HFFc6 (cell line): Measurements from ENCODE around the gene NOL3. TPM values are rescaled to one million over a fixed set of nuclear protein-coding genes. Genes with fewer than 3 reads are reported as not detected.

Source experiments
- DNase-seq: peaks from one replicate; pipeline ENCODE4 v3.0.0-alpha.2; 2018
- H3K27ac Mint-ChIP-seq: 2 replicates; pipeline ENCODE4 v1.8.0; 2020; ENCODE audit warnings: mild to moderate bottlenecking, mixed read lengths
- H3K27me3 Mint-ChIP-seq: 2 replicates; pipeline ENCODE4 v1.8.0; 2021; ENCODE audit warnings: mild to moderate bottlenecking, moderate library complexity, mixed read lengths; ENCODE audit not compliant: insufficient read depth
- H3K36me3 Mint-ChIP-seq: 2 replicates; pipeline ENCODE4 v1.8.0; 2021; ENCODE audit warnings: low read depth, mixed read lengths
- H3K4me1 Mint-ChIP-seq: 2 replicates; pipeline ENCODE4 v1.8.0; 2020; ENCODE audit warnings: low read depth, mixed read lengths
- H3K4me3 Mint-ChIP-seq: 2 replicates; pipeline ENCODE4 v1.8.0; 2020; ENCODE audit warnings: mild to moderate bottlenecking, moderate library complexity, mixed read lengths
- H3K9me3 Mint-ChIP-seq: 2 replicates; pipeline ENCODE4 v1.8.0; 2020; ENCODE audit warnings: mild to moderate bottlenecking, mixed read lengths
- total RNA-seq, 6 experiments: library from RNA; stranded (reverse); fragmentation: NEBNext Ultra II Directional; extraction: Animal tissue kit (Norgen Biotek cat#: 25700); gene quantifications; 2 replicates in 1 of 6; 3 replicates in 5 of 6; pipeline ENCODE4 v1.2.3, GENCODE V29; 2021
- TF ChIP-seq, protein P1 (sequence below): fragments of 200-600 bp; sonication (generic); IDR thresholded peaks from 2 replicates; pipeline ENCODE4 v1.5.0; 2021; ENCODE audit warnings: antibody characterized with exemption, mild to moderate bottlenecking

The NOL3 gene
- total RNA-seq, 6 experiments from 2014 or later: 16.1 to 20.1 (median 17.7) TPM

DNA sequence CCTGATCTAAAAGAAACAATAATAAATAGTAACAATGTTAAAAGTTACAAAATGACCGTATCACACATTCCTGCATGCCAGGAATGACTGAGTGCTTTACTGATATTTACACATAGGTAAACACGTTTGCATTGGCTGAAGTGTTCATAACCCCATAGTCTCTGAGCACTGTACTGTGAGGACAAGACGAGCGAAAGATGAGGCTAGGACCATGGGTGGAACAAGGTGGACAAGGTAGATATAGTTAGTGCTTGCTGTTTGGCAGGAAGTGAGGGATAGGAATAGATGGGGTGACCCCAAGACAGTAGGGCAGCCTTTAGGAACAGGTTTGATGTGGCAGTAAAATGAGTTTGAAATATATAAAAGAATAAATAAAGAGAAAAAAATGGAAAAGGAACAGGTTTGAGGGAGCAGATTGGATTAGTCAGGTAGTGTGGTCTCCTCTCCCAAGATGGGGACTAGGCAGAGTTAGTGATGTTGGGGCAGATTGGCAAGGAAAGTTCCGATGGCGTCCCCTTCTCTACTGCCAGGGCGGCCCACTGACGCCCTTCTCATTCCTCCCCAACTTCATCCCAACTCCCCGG is 21.2 kb downstream of the NOL3 start:
- Mint-ChIP-seq H3K36me3 (peaks cover 30% of the 10 kb centered on the region), H3K9me3 (no peaks in the 10 kb centered on the region), H3K4me1 (peaks cover 45% of the 10 kb centered on the region), H3K27ac (peak overlapping the region; percentile 69; the same call in 1 of the 2 replicates), H3K4me3 (peak overlapping the region; percentile 96), H3K27me3 (peaks cover 4% of the 10 kb centered on the region; the same call in 1 of the 2 replicates)
- no peak for DNase-seq
- TF ChIP-seq, protein P1, sequence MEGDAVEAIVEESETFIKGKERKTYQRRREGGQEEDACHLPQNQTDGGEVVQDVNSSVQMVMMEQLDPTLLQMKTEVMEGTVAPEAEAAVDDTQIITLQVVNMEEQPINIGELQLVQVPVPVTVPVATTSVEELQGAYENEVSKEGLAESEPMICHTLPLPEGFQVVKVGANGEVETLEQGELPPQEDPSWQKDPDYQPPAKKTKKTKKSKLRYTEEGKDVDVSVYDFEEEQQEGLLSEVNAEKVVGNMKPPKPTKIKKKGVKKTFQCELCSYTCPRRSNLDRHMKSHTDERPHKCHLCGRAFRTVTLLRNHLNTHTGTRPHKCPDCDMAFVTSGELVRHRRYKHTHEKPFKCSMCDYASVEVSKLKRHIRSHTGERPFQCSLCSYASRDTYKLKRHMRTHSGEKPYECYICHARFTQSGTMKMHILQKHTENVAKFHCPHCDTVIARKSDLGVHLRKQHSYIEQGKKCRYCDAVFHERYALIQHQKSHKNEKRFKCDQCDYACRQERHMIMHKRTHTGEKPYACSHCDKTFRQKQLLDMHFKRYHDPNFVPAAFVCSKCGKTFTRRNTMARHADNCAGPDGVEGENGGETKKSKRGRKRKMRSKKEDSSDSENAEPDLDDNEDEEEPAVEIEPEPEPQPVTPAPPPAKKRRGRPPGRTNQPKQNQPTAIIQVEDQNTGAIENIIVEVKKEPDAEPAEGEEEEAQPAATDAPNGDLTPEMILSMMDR: no peak

DNA sequence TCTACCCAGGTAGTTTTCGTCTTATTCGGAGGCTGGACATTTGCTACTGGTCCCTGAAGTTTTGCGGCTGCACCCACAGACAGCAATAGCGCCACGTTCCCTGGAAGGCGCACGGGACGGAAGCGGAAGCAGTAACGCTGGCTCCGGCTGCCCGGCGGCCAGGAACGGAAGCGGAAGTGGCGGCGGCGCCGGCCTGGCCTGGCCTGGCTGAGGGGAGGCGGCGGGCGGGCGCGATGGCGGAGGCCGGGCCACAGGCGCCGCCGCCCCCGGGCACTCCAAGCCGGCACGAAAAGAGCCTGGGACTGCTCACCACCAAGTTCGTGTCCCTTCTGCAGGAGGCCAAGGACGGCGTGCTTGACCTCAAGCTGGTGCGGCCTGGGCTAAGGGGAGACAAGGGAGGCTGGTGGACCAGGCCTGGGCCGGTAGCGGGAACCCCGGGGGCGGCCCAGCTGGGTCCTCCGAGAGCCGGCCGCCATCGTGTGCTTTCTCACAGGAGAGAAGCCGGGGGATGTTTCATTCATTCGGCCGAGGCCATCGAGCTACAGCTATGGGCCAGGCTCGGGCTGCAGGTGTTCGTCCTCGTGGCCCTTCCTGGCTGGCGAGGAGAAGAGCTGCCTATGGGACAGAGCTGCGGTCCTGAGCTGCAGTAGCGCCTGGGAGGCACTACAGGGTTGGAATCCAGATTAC is 21.8 kb downstream of the NOL3 start, which contains the start of gene E2F4:
Gene E2F4 (plus strand): TSS at position 161 of the 687 bp plus-strand sequence. CDS start 73 bp downstream, at position 234.
- peak within 1 kb of the TSS; percentile 83 for H3K27ac Mint-ChIP-seq
- no peaks in the 10 kb centered on the region for H3K9me3 Mint-ChIP-seq
- H3K27me3 Mint-ChIP-seq: peaks cover 7% of the 10 kb centered on the region
- peak within 1 kb of the TSS; percentile 96 for H3K4me3 Mint-ChIP-seq
- TF ChIP-seq, protein P1: no peak
- peaks cover 36% of the 10 kb centered on the region for H3K36me3 Mint-ChIP-seq
- peak; percentile 88 for DNase-seq
- peaks cover 46% of the 10 kb centered on the region for H3K4me1 Mint-ChIP-seq

DNA sequence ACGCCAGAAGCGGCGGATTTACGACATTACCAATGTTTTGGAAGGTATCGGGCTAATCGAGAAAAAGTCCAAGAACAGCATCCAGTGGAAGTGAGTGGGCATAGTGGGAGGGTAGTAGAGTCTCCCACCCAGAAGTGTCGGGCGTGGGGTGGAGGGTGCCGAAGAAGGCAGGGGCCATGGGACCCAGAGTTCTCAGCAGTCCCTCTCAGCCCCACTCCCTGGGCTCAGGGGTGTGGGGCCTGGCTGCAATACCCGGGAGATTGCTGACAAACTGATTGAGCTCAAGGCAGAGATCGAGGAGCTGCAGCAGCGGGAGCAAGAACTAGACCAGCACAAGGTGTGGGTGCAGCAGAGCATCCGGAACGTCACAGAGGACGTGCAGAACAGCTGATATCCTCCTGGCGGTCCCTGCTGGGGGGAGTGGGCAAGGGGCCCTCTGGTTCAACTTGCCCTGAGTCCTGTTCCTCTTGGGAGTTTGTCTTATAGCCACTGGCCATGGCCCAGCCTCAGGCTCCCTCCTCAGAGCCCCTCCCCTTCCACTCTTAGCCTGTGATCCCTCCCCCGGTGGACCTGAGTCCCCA is 22.5 kb downstream of the NOL3 start:
- TF ChIP-seq, protein P1: no peak
- peaks cover 7% of the 10 kb centered on the region for H3K27me3 Mint-ChIP-seq
- H3K36me3 Mint-ChIP-seq: peaks cover 36% of the 10 kb centered on the region
- DNase-seq: no peak
- H3K9me3 Mint-ChIP-seq: no peaks in the 10 kb centered on the region
- H3K4me3 Mint-ChIP-seq: peak overlapping the region; percentile 96
- peak overlapping the region; percentile 83 for H3K27ac Mint-ChIP-seq
- peaks cover 46% of the 10 kb centered on the region for H3K4me1 Mint-ChIP-seq

DNA sequence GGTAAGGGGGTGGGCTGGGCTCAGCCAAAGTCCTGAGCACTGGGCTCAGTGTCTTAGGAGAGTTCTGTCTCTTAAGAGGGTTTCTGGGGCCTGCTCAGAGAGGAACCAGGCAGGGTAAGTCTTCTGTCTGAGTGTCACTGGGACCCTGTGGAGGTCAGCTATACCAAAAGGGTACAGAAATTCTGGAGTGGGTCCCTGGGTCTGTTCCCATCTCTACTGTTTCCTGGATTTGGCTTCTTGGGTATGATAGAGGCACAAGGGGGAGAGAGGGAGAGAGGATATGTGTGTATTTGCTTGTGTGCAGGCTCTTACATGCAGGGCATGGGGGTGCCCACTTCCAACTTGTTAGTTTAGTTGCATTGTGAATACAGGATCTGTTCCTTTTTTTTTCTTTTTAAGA is 23.2 kb downstream of the NOL3 start:
- Mint-ChIP-seq H3K4me3 (peak overlapping the region; percentile 96), H3K27ac (peak overlapping the region; percentile 83), H3K36me3 (peaks cover 36% of the 10 kb centered on the region), H3K9me3 (no peaks in the 10 kb centered on the region), H3K4me1 (peaks cover 46% of the 10 kb centered on the region), H3K27me3 (peaks cover 7% of the 10 kb centered on the region)
- TF ChIP-seq, protein P1: no peak
- DNase-seq: no peak

DNA sequence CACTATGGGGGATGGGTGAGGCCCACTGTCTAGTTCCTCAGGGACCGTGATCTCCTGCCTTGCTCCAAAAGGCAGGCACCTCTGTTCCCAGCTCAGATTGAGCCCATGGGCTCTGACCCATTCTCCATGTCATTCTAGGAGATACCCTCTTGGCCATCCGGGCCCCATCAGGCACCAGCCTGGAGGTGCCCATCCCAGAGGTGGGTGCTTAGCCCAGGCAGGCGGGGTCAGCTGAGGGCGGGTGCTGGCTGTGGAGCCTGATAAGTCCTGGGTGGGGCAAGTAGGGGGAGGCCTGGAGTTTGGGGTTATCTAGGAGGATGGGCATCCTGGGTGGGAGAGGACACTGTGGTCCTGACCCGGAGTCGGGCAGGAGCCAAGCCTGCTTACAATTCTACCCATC is 23.9 kb downstream of the NOL3 start:
- H3K27ac Mint-ChIP-seq: peak overlapping the region; percentile 83
- no peaks in the 10 kb centered on the region for H3K9me3 Mint-ChIP-seq
- peaks cover 7% of the 10 kb centered on the region for H3K27me3 Mint-ChIP-seq
- DNase-seq: no peak
- TF ChIP-seq, protein P1: no peak
- H3K36me3 Mint-ChIP-seq: peaks cover 36% of the 10 kb centered on the region
- H3K4me3 Mint-ChIP-seq: peak overlapping the region; percentile 96
- peaks cover 46% of the 10 kb centered on the region for H3K4me1 Mint-ChIP-seq
